ENCODE measurements around the gene UCK2. TPM values are rescaled to one million over a fixed set of nuclear protein-coding genes. Genes with fewer than 3 reads are reported as not detected.
A peak's percentile ranks its signal among the peaks of the same experiment; 100 is the strongest.

UCK2 gene
- total and polyA plus RNA-seq, 9 of the 15 experiments (the other 6 are each of a cell fraction or from before 2014, with no cell fraction given) = 71.6 to 145 (median 95.8) TPM

DNA sequence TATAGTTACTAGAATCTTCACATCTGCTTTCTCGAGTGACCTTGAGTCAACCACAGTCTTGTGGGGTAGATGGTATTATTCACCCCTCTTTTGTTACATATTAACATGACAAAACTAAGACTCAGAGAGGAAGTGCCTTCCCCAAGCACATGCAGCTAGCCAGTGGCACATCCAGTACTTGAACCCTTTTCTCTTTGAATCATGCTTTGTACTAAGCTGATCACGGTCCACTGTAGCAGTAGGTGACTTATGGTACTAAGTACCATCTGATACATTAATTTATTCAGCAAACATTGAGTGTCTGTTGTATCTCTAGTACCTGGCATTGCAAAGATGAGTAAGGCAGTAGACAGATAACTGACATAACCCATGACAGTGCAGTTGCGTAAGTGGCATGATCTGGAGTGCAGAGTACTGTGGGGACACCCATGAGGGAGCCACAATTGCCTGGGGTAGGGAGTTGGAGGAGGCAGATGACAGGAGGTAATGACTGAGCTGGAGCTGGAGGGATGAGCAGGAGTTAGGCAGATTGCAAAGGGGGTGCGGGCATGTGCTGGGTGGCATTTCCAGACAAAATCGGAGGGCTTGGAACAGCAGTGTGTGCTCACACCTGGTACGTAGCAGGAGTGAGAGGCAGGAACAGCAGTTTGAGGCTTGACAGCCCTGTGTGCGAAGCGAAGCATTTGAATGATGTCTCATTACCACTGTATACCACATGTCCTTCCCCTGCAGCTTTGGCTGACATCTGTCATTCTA, 29.8 kb downstream of the UCK2 start (continued):
- TF ChIP-seq PCBP1 (IDR thresholded peaks at IDR 0.05; ENCODE audit: low read depth, low read length, poor library complexity, severe bottlenecking) = no peak
- TF ChIP-seq ZNF609 (CRISPR knock-in tag; IDR thresholded peaks at IDR 0.05; ENCODE audit: borderline replicate concordance) = no peak
- TF ChIP-seq ZNF431 (CRISPR knock-in tag; IDR thresholded peaks at IDR 0.05) = no peak
- no peak for TF ChIP-seq ZNF41 (CRISPR knock-in tag; conservative IDR thresholded peaks at IDR 0.05)
- TF ChIP-seq MIER1 (IDR thresholded peaks at IDR 0.05; ENCODE audit: low read depth) = no peak
- no peak for TF ChIP-seq MCM7 (IDR thresholded peaks at IDR 0.05)
- TF ChIP-seq HCFC1 (IDR thresholded peaks at IDR 0.05; ENCODE audit: low read depth, low read length) = no peak
- TF ChIP-seq ETV5 (CRISPR knock-in tag; IDR thresholded peaks at IDR 0.05; ENCODE audit: low read depth) = no peak
- no peak for TF ChIP-seq ZBED1 (IDR thresholded peaks at IDR 0.05)
- peak; percentile 65; the same call in 1 of the 2 replicates for TF ChIP-seq SMARCA4 (IDR thresholded peaks at IDR 0.05)
- TF ChIP-seq FUS (optimal IDR thresholded peaks at IDR 0.05; ENCODE audit: low read depth, low read length) = no peak
- no peak for TF ChIP-seq ZSCAN32 (CRISPR knock-in tag; IDR thresholded peaks at IDR 0.05)
- no peak for TF ChIP-seq HDAC3 (IDR thresholded peaks at IDR 0.05; ENCODE audit: borderline replicate concordance, partially characterized antibody)
- TF ChIP-seq ARID4B (CRISPR knock-in tag; IDR thresholded peaks at IDR 0.05) = no peak
- no peak for TF ChIP-seq HDAC8 (tag; IDR thresholded peaks at IDR 0.05)
- no peak for TF ChIP-seq GABPB2 (CRISPR knock-in tag; conservative IDR thresholded peaks at IDR 0.05)
- TF ChIP-seq FOSL1 (tag; conservative IDR thresholded peaks at IDR 0.05) = peak; percentile 78
- no peak for TF ChIP-seq CBX3 (IDR thresholded peaks at IDR 0.05; ENCODE audit: borderline replicate concordance in 1 of 2, low read length in 2 of 2)
- TF ChIP-seq, protein P1, sequence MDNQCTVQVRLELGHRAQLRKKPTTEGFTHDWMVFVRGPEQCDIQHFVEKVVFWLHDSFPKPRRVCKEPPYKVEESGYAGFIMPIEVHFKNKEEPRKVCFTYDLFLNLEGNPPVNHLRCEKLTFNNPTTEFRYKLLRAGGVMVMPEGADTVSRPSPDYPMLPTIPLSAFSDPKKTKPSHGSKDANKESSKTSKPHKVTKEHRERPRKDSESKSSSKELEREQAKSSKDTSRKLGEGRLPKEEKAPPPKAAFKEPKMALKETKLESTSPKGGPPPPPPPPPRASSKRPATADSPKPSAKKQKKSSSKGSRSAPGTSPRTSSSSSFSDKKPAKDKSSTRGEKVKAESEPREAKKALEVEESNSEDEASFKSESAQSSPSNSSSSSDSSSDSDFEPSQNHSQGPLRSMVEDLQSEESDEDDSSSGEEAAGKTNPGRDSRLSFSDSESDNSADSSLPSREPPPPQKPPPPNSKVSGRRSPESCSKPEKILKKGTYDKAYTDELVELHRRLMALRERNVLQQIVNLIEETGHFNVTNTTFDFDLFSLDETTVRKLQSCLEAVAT (IDR thresholded peaks at IDR 0.05) = no peak

Data from K562 (cell line).